ENCODE measurements around the gene RSPO3. TPM values are rescaled to one million over a fixed set of nuclear protein-coding genes. Genes with fewer than 3 reads are reported as not detected.

The RSPO3 gene
- total RNA-seq, 1 experiment from 2014 or later = not detected

- H3K4me1 ChIP-seq (replicated peaks; ENCODE audit: insufficient read depth) = no peaks in the 10 kb centered on the region
- no peak for TF ChIP-seq EZH2 (IDR thresholded peaks at IDR 0.05; ENCODE audit: low read depth)
- no peak for TF ChIP-seq CTCF (conservative IDR thresholded peaks at IDR 0.05)
- no peaks in the 10 kb centered on the region for H3K36me3 ChIP-seq (ENCODE audit: low read depth)
- peak overlapping the region; percentile 73; the same call in 1 of the 2 replicates for H3K4me3 ChIP-seq
- peak overlapping the region; percentile 91; the same call in 1 of the 2 replicates for H2AFZ ChIP-seq
- ChIA-PET CTCF (no interaction called here), POLR2A (ENCODE audit: unreplicated experiment) (no interaction called here)
- peak overlapping the region; percentile 99 for H3K4me2 ChIP-seq
- no peaks in the 10 kb centered on the region for H4K20me1 ChIP-seq (ENCODE audit: insufficient read depth)
- no peaks in the 10 kb centered on the region for H3K79me2 ChIP-seq (ENCODE audit: low read depth)
- H3K9me3 ChIP-seq (ENCODE audit: insufficient read depth, low read depth) = no peaks in the 10 kb centered on the region
- intact Hi-C loops (cut with micrococcal nuclease; ENCODE audit: unreplicated experiment) = loop anchor here (2.0 kb wide), 5 partner anchors 315 to 1805 kb away; partner anchors contain the start of gene NCOA7
- BruUV-seq (replicated peaks) = no TSS peak
- DNase-seq = no peak
- H3K9me2 ChIP-seq (ENCODE audit: insufficient read depth) = no peaks in the 10 kb centered on the region
- no peaks in the 10 kb centered on the region for H3F3A ChIP-seq (ENCODE audit: insufficient read depth, low read depth)
- H3K27ac ChIP-seq = no peak overlapping the region
- H3K27me3 ChIP-seq (ENCODE audit: insufficient read depth, low read depth) = peaks cover 42% of the 10 kb centered on the region
These were observed 1.7 kb downstream of the RSPO3 start for GRCh38 chr6:127120023-127120786.

- H3K4me3 ChIP-seq = no peak overlapping the region
- no peaks in the 10 kb centered on the region for H3K79me2 ChIP-seq (ENCODE audit: low read depth)
- ChIA-PET CTCF (no interaction called here), POLR2A (ENCODE audit: unreplicated experiment) (no interaction called here)
- intact Hi-C loops (cut with micrococcal nuclease; ENCODE audit: unreplicated experiment) = loop anchor here (1.0 to 2.0 kb wide), 8 partner anchors 69 to 1806 kb away; partner anchors contain the start of gene NCOA7
- no peaks in the 10 kb centered on the region for H3K9me2 ChIP-seq (ENCODE audit: insufficient read depth)
- H3K27me3 ChIP-seq (ENCODE audit: insufficient read depth, low read depth) = peaks cover 34% of the 10 kb centered on the region
- no peak overlapping the region for H2AFZ ChIP-seq
- no peak overlapping the region for H3K4me2 ChIP-seq
- no peaks in the 10 kb centered on the region for H3F3A ChIP-seq (ENCODE audit: insufficient read depth, low read depth)
- DNase-seq = peak; percentile 60 to 73
- peak; percentile 98 for TF ChIP-seq CTCF (conservative IDR thresholded peaks at IDR 0.05)
- TF ChIP-seq EZH2 (IDR thresholded peaks at IDR 0.05; ENCODE audit: low read depth) = no peak
- H4K20me1 ChIP-seq (ENCODE audit: insufficient read depth) = no peaks in the 10 kb centered on the region
- H3K36me3 ChIP-seq (ENCODE audit: low read depth) = no peaks in the 10 kb centered on the region
- no peaks in the 10 kb centered on the region for H3K4me1 ChIP-seq (replicated peaks; ENCODE audit: insufficient read depth)
- H3K27ac ChIP-seq = no peak overlapping the region
- BruUV-seq (replicated peaks) = no TSS peak
- H3K9me3 ChIP-seq (ENCODE audit: insufficient read depth, low read depth) = no peaks in the 10 kb centered on the region
These were observed 2.5 kb downstream of the RSPO3 start for GRCh38 chr6:127120787-127121636.

GRCh38 chr6:127121637-127121960 lies 3.1 kb downstream of the RSPO3 start:
- no peak for DNase-seq
- intact Hi-C loops (cut with micrococcal nuclease; ENCODE audit: unreplicated experiment) = loop anchor here (1.0 to 2.0 kb wide), 8 partner anchors 69 to 1807 kb away; partner anchors contain the start of gene NCOA7
- Histone ChIP-seq H3K4me1 (replicated peaks; ENCODE audit: insufficient read depth) (no peaks in the 10 kb centered on the region), H3K9me3 (ENCODE audit: insufficient read depth, low read depth) (no peaks in the 10 kb centered on the region), H3K4me3 (no peak overlapping the region), H3K79me2 (ENCODE audit: low read depth) (no peaks in the 10 kb centered on the region), H3K36me3 (ENCODE audit: low read depth) (no peaks in the 10 kb centered on the region), H4K20me1 (ENCODE audit: insufficient read depth) (no peaks in the 10 kb centered on the region), H3F3A (ENCODE audit: insufficient read depth, low read depth) (no peaks in the 10 kb centered on the region), H3K27me3 (ENCODE audit: insufficient read depth, low read depth) (peaks cover 30% of the 10 kb centered on the region), H2AFZ (no peak overlapping the region), H3K27ac (no peak overlapping the region), H3K4me2 (no peak overlapping the region), H3K9me2 (ENCODE audit: insufficient read depth) (no peaks in the 10 kb centered on the region)
- no TSS peak for BruUV-seq (replicated peaks)
- ChIA-PET POLR2A (ENCODE audit: unreplicated experiment) (no interaction called here), CTCF (no interaction called here)
- TF ChIP-seq EZH2 (IDR thresholded peaks at IDR 0.05; ENCODE audit: low read depth) (no peak), CTCF (conservative IDR thresholded peaks at IDR 0.05) (no peak)
